Measurements from ENCODE around the gene TWSG1.
"Not testable (repeated sequence)": the region's sequence is repeated elsewhere in the genome, so short reads cannot be mapped to it uniquely, and the experiment has no call there.

The TWSG1 gene

DNA sequence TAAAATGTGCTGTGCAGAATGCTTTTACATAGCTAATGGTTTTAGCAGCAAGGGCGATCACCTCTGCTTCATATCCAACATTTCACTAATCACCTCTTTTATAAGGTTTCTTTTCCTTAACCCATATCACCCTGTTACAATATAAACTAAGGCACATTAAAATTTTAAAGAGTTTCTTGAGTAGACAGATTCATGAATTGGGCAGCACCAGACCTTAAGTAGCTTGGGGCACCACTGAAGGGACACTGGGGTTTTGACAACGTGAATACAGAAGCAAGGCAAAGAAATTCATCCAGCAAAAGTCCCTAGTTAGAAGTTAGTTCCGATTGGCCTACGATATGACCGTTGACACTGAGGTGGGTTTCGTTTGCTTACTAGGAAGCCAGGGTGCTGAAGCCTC is 96.7 kb downstream of the TWSG1 start:
- Mint-ChIP-seq H3K27me3 (ENCODE audit: low read depth) (no peaks in the 10 kb centered on the region), H3K27ac (no peak overlapping the region), H3K4me1 (ENCODE audit: low read depth) (peaks cover 6% of the 10 kb centered on the region), H3K4me3 (no peak overlapping the region), H3K9me3 (no peaks in the 10 kb centered on the region), H3K36me3 (ENCODE audit: low read depth) (no peaks in the 10 kb centered on the region)

DNA sequence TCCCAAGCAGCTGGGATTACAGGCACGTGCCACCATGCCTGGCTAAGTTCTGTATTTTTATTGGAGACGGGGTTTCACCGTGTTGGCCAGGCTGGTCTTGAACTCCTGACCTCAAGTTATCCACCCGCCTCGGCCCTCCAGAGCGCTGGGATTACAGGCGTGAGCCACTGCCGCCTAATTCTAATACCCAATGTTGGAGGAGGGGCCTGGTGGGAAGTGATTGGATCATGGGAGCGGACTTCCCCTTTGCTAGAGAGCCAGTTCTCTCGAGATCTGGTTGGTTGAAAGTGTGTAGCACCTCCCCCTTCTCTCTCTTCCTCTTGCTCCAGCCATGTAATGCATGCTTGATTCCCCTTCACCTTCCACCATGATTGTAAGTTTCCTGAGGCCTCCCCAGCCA is 98.5 kb downstream of the TWSG1 start:
- not testable (repeated sequence) for H3K36me3 Mint-ChIP-seq (ENCODE audit: low read depth); H3K4me1 Mint-ChIP-seq (ENCODE audit: low read depth); H3K9me3 Mint-ChIP-seq; H3K27ac Mint-ChIP-seq; H3K4me3 Mint-ChIP-seq; H3K27me3 Mint-ChIP-seq (ENCODE audit: low read depth)

DNA sequence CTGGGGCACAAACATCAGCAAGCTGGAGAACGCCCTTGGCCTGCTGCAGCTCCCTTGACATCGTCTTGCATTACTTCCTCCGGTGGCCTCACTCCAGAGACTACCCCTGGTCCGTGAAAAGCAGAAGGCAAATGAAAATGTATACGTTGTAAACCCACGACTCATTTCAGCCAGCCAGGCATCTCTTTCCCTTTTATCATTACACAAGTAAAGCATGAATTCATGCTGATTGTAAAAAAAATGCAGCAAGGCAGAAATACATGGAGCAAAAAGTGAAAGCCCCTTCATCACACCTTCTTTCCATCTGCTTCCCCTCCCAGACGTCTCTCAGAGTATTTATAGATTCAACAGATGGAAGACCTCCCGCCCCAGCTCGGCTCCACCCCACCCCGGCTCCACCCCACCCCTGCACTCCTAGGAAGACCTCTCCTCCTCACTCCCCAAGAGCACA is 99.1 kb downstream of the TWSG1 start:
- Mint-ChIP-seq H3K4me3 (no peak overlapping the region), H3K9me3 (no peaks in the 10 kb centered on the region), H3K4me1 (ENCODE audit: low read depth) (peaks cover 6% of the 10 kb centered on the region), H3K27ac (no peak overlapping the region), H3K27me3 (ENCODE audit: low read depth) (no peaks in the 10 kb centered on the region), H3K36me3 (ENCODE audit: low read depth) (no peaks in the 10 kb centered on the region)

DNA sequence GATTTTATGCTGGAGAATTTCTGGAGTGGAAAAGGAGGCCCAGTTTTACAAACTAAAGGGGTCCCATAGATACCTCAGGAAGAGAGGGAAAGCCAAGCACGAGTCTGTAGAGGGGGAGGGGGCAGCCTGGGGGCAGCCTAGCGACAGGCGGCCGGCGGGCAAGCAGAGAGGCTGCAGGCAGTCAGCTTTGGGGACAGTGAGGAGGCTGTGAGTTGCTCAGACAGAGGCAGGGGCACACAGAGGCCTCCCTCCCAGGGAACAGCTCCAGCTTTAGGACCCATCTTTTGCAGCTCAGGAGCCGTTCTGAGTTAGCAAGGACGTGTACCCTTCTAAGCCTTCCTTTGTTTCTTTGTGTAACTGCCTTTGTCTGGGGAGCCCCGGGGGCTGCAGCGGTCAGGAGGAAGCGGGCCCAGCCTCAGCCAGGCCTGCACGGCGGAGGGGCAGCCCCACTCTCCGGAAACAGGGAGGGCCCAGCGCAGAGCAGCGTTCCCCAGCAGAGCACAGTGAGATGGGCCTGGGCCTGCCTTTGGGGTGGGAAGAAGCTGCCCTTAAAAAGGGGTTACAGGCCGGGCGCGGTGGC is 99.6 kb downstream of the TWSG1 start:
- H3K4me1 Mint-ChIP-seq (ENCODE audit: low read depth) = peaks cover 6% of the 10 kb centered on the region
- no peaks in the 10 kb centered on the region for H3K36me3 Mint-ChIP-seq (ENCODE audit: low read depth)
- no peak overlapping the region for H3K4me3 Mint-ChIP-seq
- no peaks in the 10 kb centered on the region for H3K27me3 Mint-ChIP-seq (ENCODE audit: low read depth)
- no peak overlapping the region for H3K27ac Mint-ChIP-seq
- no peaks in the 10 kb centered on the region for H3K9me3 Mint-ChIP-seq

DNA sequence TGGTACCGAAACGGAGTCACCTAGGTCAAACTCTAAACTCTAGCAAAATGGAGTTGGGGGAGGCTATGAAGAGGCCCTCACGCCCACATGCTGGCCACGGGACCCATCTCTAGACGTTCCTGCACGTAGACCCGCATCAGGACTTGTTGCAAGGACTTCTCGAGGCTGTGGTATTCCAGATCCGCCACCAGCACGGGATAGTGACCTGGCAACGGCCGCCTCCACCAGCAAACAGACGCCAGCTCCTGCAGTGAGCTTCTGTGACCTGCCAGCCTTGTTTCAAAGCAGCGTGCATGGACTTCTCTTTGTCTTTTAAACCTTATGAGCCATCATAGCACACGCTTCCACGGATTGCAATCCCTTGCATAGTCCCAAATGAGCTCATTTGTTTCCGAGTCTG is 100.5 kb downstream of the TWSG1 start:
- Mint-ChIP-seq H3K9me3 (no peaks in the 10 kb centered on the region), H3K4me1 (ENCODE audit: low read depth) (peaks cover 6% of the 10 kb centered on the region), H3K36me3 (ENCODE audit: low read depth) (no peaks in the 10 kb centered on the region), H3K27ac (no peak overlapping the region), H3K27me3 (ENCODE audit: low read depth) (no peaks in the 10 kb centered on the region), H3K4me3 (no peak overlapping the region)

DNA sequence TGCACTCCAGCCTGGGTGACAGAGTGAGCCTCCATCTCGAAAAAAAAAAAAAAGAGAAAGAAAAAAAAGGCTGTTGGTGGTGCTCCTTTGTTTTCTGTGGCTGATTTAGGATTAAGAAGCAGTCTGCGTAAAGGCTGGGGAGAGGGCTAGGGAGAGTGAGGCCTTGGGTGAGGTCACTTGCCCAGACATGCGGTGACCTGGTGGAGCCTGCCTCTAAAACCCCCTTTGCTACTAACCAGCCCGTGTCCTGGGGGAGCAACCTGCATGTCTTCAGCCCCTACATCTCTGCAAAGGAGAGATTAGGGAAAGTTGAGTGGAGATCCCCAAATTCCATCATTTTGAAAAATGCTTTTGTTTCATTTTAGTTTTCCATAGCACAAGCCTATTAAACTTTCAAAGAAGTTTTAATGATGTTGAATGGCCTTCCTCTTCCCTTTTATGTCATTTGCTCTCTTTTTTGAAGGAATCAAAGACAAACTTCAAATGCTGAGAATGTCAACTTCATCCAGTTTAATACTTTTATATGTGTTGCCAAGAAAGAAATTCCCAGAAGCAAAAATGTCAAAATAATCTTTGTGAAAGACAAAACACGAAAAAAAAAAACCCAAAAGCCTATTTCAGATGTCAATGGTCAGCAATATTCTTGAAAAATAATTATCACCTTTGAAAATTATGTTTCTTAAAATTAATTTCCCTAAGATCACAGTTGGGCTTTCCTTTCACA is 101.8 kb downstream of the TWSG1 start:
- no peaks in the 10 kb centered on the region for H3K36me3 Mint-ChIP-seq (ENCODE audit: low read depth)
- H3K9me3 Mint-ChIP-seq = no peaks in the 10 kb centered on the region
- H3K27ac Mint-ChIP-seq = no peak overlapping the region
- H3K4me1 Mint-ChIP-seq (ENCODE audit: low read depth) = peaks cover 6% of the 10 kb centered on the region
- no peaks in the 10 kb centered on the region for H3K27me3 Mint-ChIP-seq (ENCODE audit: low read depth)
- H3K4me3 Mint-ChIP-seq = no peak overlapping the region

DNA sequence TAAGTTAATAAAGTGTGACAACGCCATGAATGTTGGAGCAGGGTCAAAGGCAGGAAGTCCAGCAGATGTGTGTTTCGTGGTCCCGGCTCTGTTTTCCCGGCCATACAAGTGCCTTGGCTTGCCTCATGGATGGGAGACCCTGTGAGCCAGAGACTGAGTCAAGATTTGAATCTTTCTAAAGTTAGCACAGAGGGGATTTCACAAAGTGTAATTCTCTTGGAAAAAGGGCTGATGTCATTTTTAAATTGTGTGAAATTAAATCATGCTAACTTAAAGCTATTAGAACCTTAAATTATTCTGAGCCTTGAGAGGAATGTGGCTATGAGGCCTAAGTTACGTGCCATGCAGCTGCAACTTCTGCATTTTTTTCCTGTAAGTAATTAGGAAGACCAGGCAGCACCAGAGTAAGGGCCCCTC is 102.5 kb downstream of the TWSG1 start:
- H3K27ac Mint-ChIP-seq = no peak overlapping the region

DNA sequence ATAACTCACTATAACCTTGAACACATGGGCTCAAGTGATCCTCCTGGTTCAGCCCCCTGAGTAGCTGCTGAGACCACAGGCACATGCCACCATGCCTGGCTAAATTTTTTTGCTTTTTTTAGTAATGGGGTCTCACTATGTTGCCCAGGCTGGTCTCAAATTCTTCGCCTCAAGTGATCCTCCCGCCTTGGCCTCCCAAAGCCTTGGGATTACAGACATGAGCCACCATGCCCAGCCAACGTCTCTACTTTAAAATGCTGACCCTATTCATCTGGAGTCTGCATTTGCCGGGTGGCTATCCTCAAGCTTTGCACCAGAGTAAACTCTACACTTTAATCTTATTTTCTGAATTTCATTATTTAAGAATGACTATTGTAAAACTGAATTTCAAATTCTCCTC is 103.1 kb downstream of the TWSG1 start:
- Mint-ChIP-seq H3K36me3 (ENCODE audit: low read depth) (no peaks in the 10 kb centered on the region), H3K4me1 (ENCODE audit: low read depth) (peaks cover 6% of the 10 kb centered on the region), H3K4me3 (no peak overlapping the region)

More for the DNA sequence above, 102.5 kb downstream of the TWSG1 start:
- no peaks in the 10 kb centered on the region for H3K9me3 Mint-ChIP-seq
- no peaks in the 10 kb centered on the region for H3K36me3 Mint-ChIP-seq (ENCODE audit: low read depth)
- H3K4me1 Mint-ChIP-seq (ENCODE audit: low read depth) = peaks cover 6% of the 10 kb centered on the region
- H3K4me3 Mint-ChIP-seq = no peak overlapping the region
- H3K27me3 Mint-ChIP-seq (ENCODE audit: low read depth) = no peaks in the 10 kb centered on the region

DNA sequence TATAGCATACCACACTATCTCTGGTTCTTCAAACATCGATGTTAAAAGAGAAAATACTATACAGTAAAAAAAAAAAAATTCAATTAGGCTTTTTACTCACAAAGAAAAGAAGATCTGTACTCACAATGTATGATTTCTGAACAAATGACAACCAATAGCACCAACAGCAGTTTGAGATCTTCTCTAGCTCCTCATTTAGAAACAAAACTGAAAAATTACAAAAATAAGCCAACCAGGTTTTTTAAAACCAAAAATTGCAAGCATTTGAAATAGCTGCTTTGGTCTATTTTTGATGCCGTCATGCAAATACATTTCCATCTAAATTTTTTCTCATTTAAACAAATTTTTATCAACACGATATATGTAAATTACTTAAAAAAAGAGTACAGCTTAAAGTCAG is 106.5 kb downstream of the TWSG1 start:
- H3K4me1 Mint-ChIP-seq (ENCODE audit: low read depth) = no peaks in the 10 kb centered on the region
- no peaks in the 10 kb centered on the region for H3K9me3 Mint-ChIP-seq
- H3K27me3 Mint-ChIP-seq (ENCODE audit: low read depth) = peaks cover 7% of the 10 kb centered on the region
- no peak overlapping the region for H3K4me3 Mint-ChIP-seq
- no peak overlapping the region for H3K27ac Mint-ChIP-seq
- H3K36me3 Mint-ChIP-seq (ENCODE audit: low read depth) = no peaks in the 10 kb centered on the region

More for the DNA sequence above, 103.1 kb downstream of the TWSG1 start:
- Mint-ChIP-seq H3K27me3 (ENCODE audit: low read depth) (peaks cover 2% of the 10 kb centered on the region), H3K27ac (no peak overlapping the region), H3K9me3 (no peaks in the 10 kb centered on the region)

DNA sequence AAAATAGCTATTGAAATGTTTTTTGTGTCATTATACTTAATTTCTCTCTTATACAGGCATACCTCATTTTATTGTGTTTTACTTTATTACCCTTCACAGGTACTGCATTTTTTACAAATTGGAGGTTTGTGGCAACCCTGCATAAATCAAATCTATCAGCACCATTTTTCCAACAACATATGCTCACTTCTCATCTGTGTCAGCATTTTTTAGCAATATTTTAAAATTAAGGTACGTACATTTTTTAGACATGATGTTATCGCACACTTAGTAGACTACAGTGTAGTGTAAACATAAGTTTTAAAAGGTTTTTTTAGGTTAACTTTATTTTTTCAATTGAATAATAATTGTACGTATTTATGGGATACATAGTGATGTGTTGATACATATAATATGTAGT is 110.0 kb downstream of the TWSG1 start:
- Mint-ChIP-seq H3K27ac (no peak overlapping the region), H3K27me3 (ENCODE audit: low read depth) (peaks cover 7% of the 10 kb centered on the region), H3K36me3 (ENCODE audit: low read depth) (no peaks in the 10 kb centered on the region), H3K4me1 (ENCODE audit: low read depth) (no peaks in the 10 kb centered on the region), H3K4me3 (no peak overlapping the region), H3K9me3 (peaks cover 8% of the 10 kb centered on the region)

DNA sequence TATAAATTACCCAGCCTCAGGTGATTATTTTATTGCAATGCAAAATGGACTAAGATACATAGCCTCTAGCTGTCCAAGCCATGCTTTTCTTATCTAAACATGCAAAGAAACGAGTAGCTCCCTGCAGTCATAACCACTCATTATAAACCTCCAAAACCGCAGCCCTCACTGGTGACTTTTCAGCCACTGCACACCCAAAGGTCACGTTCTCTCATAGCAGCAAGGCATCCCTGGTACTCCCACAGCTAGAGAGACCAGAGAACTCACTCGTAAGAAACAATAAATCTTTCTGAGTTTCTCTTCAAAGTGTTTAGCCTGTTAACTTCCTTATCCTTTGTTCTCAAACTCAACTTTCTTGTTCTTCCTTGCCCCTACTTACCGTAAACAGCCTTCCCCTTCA is 112.3 kb downstream of the TWSG1 start:
- H3K9me3 Mint-ChIP-seq = peaks cover 8% of the 10 kb centered on the region
- no peaks in the 10 kb centered on the region for H3K36me3 Mint-ChIP-seq (ENCODE audit: low read depth)
- no peaks in the 10 kb centered on the region for H3K4me1 Mint-ChIP-seq (ENCODE audit: low read depth)
- no peak overlapping the region for H3K27ac Mint-ChIP-seq
- peaks cover 7% of the 10 kb centered on the region for H3K27me3 Mint-ChIP-seq (ENCODE audit: low read depth)
- no peak overlapping the region for H3K4me3 Mint-ChIP-seq

DNA sequence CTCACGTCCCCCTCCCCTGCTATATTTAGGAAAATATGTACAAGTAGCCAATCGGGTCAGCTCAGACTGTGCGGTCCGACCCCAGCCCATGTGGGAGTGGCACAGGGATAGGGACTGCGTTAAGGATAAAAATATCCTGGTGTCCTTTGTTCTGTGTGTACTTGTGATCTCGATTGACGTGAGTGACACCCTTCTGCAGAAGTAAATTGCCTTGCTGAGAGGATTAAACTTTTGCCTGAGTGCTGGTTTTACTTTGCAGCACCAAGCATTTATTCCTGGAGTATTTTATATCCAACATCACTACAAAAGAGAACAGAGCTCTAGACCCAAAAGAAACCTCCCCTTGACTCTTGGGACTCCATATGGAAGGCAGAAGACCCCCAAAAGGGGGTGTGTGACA is 112.8 kb downstream of the TWSG1 start:
- Mint-ChIP-seq H3K4me1 (ENCODE audit: low read depth) (no peaks in the 10 kb centered on the region), H3K9me3 (peaks cover 8% of the 10 kb centered on the region), H3K27me3 (ENCODE audit: low read depth) (peaks cover 7% of the 10 kb centered on the region), H3K36me3 (ENCODE audit: low read depth) (no peaks in the 10 kb centered on the region), H3K4me3 (no peak overlapping the region), H3K27ac (no peak overlapping the region)

DNA sequence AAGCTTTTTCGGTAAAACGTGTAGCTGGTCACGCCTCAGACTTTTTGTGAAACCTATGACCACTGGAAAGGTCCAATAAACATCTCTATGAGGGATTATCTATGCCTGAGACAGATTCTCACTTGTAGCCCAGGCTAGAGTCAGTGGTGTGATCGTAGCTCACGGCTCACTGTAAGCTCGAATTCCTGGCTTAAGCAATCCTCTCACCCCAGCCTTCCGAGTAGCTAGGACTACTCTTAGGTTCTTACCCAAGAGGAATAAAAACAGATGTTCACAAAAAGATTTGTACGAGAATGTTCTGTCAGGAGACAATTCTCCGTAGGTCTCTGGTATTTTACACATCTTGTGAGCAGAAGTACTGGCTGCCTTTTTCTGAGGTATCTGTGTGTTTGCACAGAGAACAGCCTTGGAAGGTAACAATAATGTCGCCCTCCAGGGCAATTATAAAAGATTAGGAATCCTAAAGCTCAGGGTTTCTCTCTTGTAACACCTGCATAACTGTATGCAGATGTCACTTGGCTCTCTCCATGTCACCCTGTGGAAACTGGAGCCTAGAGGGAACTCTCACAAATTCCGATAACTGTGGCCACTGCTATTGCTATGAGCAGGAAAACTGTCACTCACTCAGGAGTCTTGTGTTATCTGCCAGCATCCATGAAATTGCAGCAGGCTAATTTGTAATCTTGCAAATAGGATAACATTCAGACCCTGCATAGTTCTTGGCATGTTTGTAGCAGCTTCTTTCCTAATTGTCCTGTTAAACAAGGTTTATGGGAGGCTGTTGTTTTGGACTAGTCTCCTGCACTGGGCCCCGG is 115.2 kb downstream of the TWSG1 start:
- peaks cover 12% of the 10 kb centered on the region for H3K9me3 Mint-ChIP-seq
- H3K36me3 Mint-ChIP-seq (ENCODE audit: low read depth) = no peaks in the 10 kb centered on the region
- H3K4me1 Mint-ChIP-seq (ENCODE audit: low read depth) = no peaks in the 10 kb centered on the region
- H3K27me3 Mint-ChIP-seq (ENCODE audit: low read depth) = peaks cover 10% of the 10 kb centered on the region
- no peak overlapping the region for H3K27ac Mint-ChIP-seq
- no peak overlapping the region for H3K4me3 Mint-ChIP-seq

DNA sequence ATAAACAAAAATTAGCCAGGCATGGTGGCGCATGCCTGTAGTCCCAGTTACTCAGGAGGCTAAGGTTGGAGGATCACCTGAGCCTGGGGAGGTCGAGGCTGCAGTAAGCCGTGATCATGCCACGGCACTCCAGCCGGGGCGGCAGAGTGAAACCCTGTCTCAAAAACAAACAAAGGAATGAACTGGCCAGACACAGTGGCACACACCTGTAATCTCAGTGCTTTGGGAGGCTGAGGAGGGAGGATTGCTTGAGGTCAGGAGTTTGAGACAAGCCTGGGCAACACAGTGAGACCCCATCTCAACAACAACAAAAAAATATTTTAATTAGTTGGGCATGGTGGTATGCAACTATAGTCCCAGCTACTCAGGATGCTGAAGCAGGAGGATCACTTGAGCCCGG is 116.3 kb downstream of the TWSG1 start:
- not testable (repeated sequence) for H3K36me3 Mint-ChIP-seq (ENCODE audit: low read depth); H3K4me1 Mint-ChIP-seq (ENCODE audit: low read depth); H3K4me3 Mint-ChIP-seq; H3K27me3 Mint-ChIP-seq (ENCODE audit: low read depth); H3K27ac Mint-ChIP-seq
- peaks cover 20% of the 10 kb centered on the region for H3K9me3 Mint-ChIP-seq
